OCI-LY7 (cell line): ENCODE results near the gene YJEFN3. TPM values are rescaled to one million over a fixed set of nuclear protein-coding genes. Genes with fewer than 3 reads are reported as not detected.

Experiments used
- BruUV-seq: library from RNA; stranded (reverse); fragments of 400-500 nt; replicated peaks from 2 replicates; lab custom pipeline; 2021; lab: Mats Ljungman, UMichigan
- CTCF ChIA-PET: fragments of 300-600 bp; sonication (Branson Sonifier 250); formaldehyde crosslinking; loops from one replicate; lab custom pipeline; 2022; ENCODE audit warnings: antibody characterized with exemption; ENCODE audit not compliant: unreplicated experiment; lab: Charles Lee
- POLR2A ChIA-PET: fragments of 300-600 bp; sonication (Branson Sonifier 250); formaldehyde crosslinking; loops from one replicate; lab custom pipeline; 2022; ENCODE audit warnings: antibody characterized with exemption; lab: Charles Lee
- DNase-seq: peaks from one replicate; pipeline ENCODE4 v3.0.0-alpha.2; 2015; ENCODE audit warnings: low spot score
- H2AFZ ChIP-seq: fragments of 200-600 bp; sonication (generic), shearing (Covaris generic); 2 replicates; pipeline ENCODE4 v1.6.1; 2014; ENCODE audit warnings: mild to moderate bottlenecking, antibody characterized with exemption, low read length, moderate library complexity
- H3K27ac ChIP-seq: fragments of 200-600 bp; sonication (generic); 2 replicates; pipeline ENCODE4 v1.5.1; 2014; ENCODE audit warnings: mixed run types, low read depth, mild to moderate bottlenecking, moderate library complexity, low read length, inconsistent platforms; ENCODE audit not compliant: poor library complexity, severe bottlenecking
- H3K36me3 ChIP-seq: fragments of 200-600 bp; sonication (generic); 2 replicates; pipeline ENCODE4 v1.6.1; 2014; ENCODE audit warnings: mild to moderate bottlenecking, antibody characterized with exemption, low read length, moderate library complexity, mixed read lengths; ENCODE audit not compliant: insufficient read depth
- H3K4me1 ChIP-seq: fragments of 200-600 bp; sonication (generic); 2 replicates; pipeline ENCODE4 v1.5.1; 2014; ENCODE audit warnings: mild to moderate bottlenecking, low read length; ENCODE audit not compliant: insufficient read depth, poor library complexity, severe bottlenecking
- H3K4me2 ChIP-seq: fragments of 200-600 bp; sonication (generic); 2 replicates; pipeline ENCODE4 v1.6.1; 2014; ENCODE audit warnings: mild to moderate bottlenecking, low read length
- H3K4me3 ChIP-seq: fragments of 200-600 bp; sonication (generic); 2 replicates; pipeline ENCODE4 v1.5.1; 2014; ENCODE audit warnings: mild to moderate bottlenecking, low read depth, low read length; ENCODE audit not compliant: poor library complexity, severe bottlenecking
- H3K79me2 ChIP-seq: fragments of 200-600 bp; sonication (generic); 2 replicates; pipeline ENCODE4 v1.6.1; 2016; ENCODE audit warnings: low read depth, mild to moderate bottlenecking, low read length, moderate library complexity, mixed read lengths; ENCODE audit not compliant: insufficient read depth
- H3K9me2 ChIP-seq: fragments of 200-600 bp; sonication (generic); 2 replicates; pipeline ENCODE4 v1.6.1; 2016; ENCODE audit warnings: mild to moderate bottlenecking, low read length, mixed read lengths; ENCODE audit not compliant: insufficient read depth
- H3K9me3 ChIP-seq: fragments of 200-600 bp; sonication (generic); 2 replicates; pipeline ENCODE4 v1.6.1; 2014; ENCODE audit warnings: mild to moderate bottlenecking, mixed run types, low read length, mixed read lengths
- H4K20me1 ChIP-seq: fragments of 200-600 bp; sonication (generic); 2 replicates; pipeline ENCODE4 v1.6.1; 2014; ENCODE audit warnings: mild to moderate bottlenecking, antibody characterized with exemption, low read length, moderate library complexity, mixed read lengths; ENCODE audit not compliant: insufficient read depth
- CTCF ChIP-seq: fragments of 200-600 bp; sonication (generic); conservative IDR thresholded peaks from 2 replicates; pipeline ENCODE4 v1.5.1; 2014; ENCODE audit warnings: mild to moderate bottlenecking, antibody characterized with exemption, low read length, moderate library complexity, mixed read lengths
- EZH2phosphoT487 ChIP-seq: fragments of 200-600 bp; sonication (generic); IDR thresholded peaks from 2 replicates; pipeline ENCODE4 v1.6.1; 2018; ENCODE audit warnings: low read depth, borderline replicate concordance, mild to moderate bottlenecking, mixed run types, antibody characterized with exemption, low read length, moderate library complexity, mixed read lengths
- intact Hi-C: fragments of 100-400 bp; cut with micrococcal nuclease; formaldehyde crosslinking; loops from one replicate; pipeline ENCODE4 v1.10.0; 2022; ENCODE audit not compliant: unreplicated experiment
- total RNA-seq, 2 experiments: library from RNA; depleted of rRNA in 1 of 2; stranded (reverse); fragments of >200 nt in 1 of 2; shearing (Covaris generic) in 1 of 2; gene quantifications; 2 replicates each; pipeline ENCODE4 v1.2.3, GENCODE V29; 2014 to 2022

YJEFN3 gene
- total RNA-seq, 2 experiments from 2014 or later: 5.4 to 35.3 TPM

GRCh38 chr19:19538785-19539166 is 10.1 kb downstream of the YJEFN3 start:
- ChIA-PET CTCF (no interaction called here), POLR2A (no interaction called here)
- Histone ChIP-seq H3K9me2 (no peaks in the 10 kb centered on the region), H3K4me3 (no peak overlapping the region), H3K4me2 (no peak overlapping the region), H4K20me1 (no peaks in the 10 kb centered on the region), H3K27ac (no peak overlapping the region), H3K36me3 (peaks cover 6% of the 10 kb centered on the region; the same call in 1 of the 2 replicates), H3K79me2 (no peaks in the 10 kb centered on the region), H3K4me1 (peaks cover 14% of the 10 kb centered on the region), H3K9me3 (no peaks in the 10 kb centered on the region), H2AFZ (no peak overlapping the region)
- intact Hi-C loops: loop anchor here (10.0 kb wide), 1 partner anchor 206 kb away; no protein-coding TSS in a partner anchor
- TF ChIP-seq CTCF (no peak), EZH2phosphoT487 (no peak)
- no TSS peak for BruUV-seq
- no peak for DNase-seq

GRCh38 chr19:19539698-19540063 is 11.0 kb downstream of the YJEFN3 start:
- no peak overlapping the region for H3K4me3 ChIP-seq
- ChIA-PET CTCF (no interaction called here), POLR2A (no interaction called here)
- no TSS peak for BruUV-seq
- H3K4me1 ChIP-seq: peaks cover 14% of the 10 kb centered on the region
- H3K9me2 ChIP-seq: no peaks in the 10 kb centered on the region
- H3K27ac ChIP-seq: no peak overlapping the region
- no peaks in the 10 kb centered on the region for H3K36me3 ChIP-seq
- no peaks in the 10 kb centered on the region for H3K9me3 ChIP-seq
- no peak for DNase-seq
- no peak overlapping the region for H2AFZ ChIP-seq
- H3K4me2 ChIP-seq: no peak overlapping the region
- no peaks in the 10 kb centered on the region for H3K79me2 ChIP-seq
- intact Hi-C loops: loop anchor here (10.0 kb wide), 1 partner anchor 205 kb away; no protein-coding TSS in a partner anchor
- no peaks in the 10 kb centered on the region for H4K20me1 ChIP-seq
- TF ChIP-seq EZH2phosphoT487 (no peak), CTCF (no peak)

DNA sequence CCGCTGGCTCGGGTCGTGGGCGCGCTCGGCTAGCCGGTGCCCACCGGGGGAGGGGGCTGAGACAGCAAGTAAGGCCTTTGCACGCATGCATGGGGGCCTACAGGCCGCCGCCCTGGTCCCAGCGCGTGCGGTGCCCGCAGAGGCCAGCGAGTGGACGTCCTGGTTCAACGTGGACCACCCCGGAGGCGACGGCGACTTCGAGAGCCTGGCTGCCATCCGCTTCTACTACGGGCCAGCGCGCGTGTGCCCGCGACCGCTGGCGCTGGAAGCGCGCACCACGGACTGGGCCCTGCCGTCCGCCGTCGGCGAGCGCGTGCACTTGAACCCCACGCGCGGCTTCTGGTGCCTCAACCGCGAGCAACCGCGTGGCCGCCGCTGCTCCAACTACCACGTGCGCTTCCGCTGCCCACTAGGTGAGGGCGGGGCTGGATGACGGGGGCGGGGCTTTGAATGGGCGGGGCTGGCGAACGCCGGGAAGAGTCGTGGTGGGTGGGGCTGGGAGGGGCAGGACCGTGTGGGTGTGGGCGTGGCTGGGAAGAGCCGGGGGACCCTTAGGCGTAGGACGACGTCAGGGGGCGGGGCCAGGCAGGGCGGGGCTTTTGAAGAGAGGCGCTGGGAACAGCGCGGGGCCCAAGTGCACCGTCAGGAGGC is 11.5 kb downstream of the YJEFN3 start:
- Histone ChIP-seq H2AFZ (no peak overlapping the region), H3K79me2 (no peaks in the 10 kb centered on the region)
- BruUV-seq: no TSS peak

More for the DNA sequence above, 11.5 kb downstream of the YJEFN3 start:
- no peak for TF ChIP-seq EZH2phosphoT487
- no peak for TF ChIP-seq CTCF
- peak; percentile 54 for DNase-seq
- CTCF ChIA-PET: no interaction called here
- no peaks in the 10 kb centered on the region for H3K9me3 ChIP-seq
- peaks cover 14% of the 10 kb centered on the region for H3K4me1 ChIP-seq
- no peaks in the 10 kb centered on the region for H3K36me3 ChIP-seq
- H4K20me1 ChIP-seq: no peaks in the 10 kb centered on the region
- POLR2A ChIA-PET: interaction anchor here (0.6 kb wide), 1 partner anchor 8 kb away, joined by 6 read pairs; no protein-coding TSS in a partner anchor
- no peak overlapping the region for H3K4me3 ChIP-seq
- no peak overlapping the region for H3K4me2 ChIP-seq
- H3K27ac ChIP-seq: no peak overlapping the region
- intact Hi-C loops: no loop called here
- no peaks in the 10 kb centered on the region for H3K9me2 ChIP-seq
